ENCODE results near the gene RARB.

GRCh38 chr3:25537516-25537915 lies 109.5 kb downstream of the RARB start:
- no peak for TF ChIP-seq CTCF (IDR thresholded peaks at IDR 0.05)
- TF ChIP-seq EP300 (IDR thresholded peaks at IDR 0.05) = no peak
